HCT116 (cell line): ENCODE results near the gene CYBA. TPM values are rescaled to one million over a fixed set of nuclear protein-coding genes. Genes with fewer than 3 reads are reported as not detected.
A peak's percentile ranks its signal among the peaks of the same experiment; 100 is the strongest.

ENCODE experiments used
- ATAC-seq: fragments of 200-7000 bp; cut with Tn5 transposase; 2 replicates; pipeline ENCODE4 v1.9.1; 2020; ENCODE audit warnings: mild to moderate bottlenecking, moderate library complexity
- BruUV-seq: library from RNA; stranded (reverse); fragments of 400-500 nt; replicated peaks from 2 replicates; lab custom pipeline; 2021; lab: Mats Ljungman, UMichigan
- CTCF ChIA-PET: fragments of 300-600 bp; sonication (Branson Sonifier 250); formaldehyde crosslinking; loops from one replicate; lab custom pipeline; 2021; ENCODE audit warnings: antibody characterized with exemption; lab: Charles Lee
- POLR2A ChIA-PET: fragments of 300-600, 350-600 bp; sonication (Branson Sonifier 250); formaldehyde crosslinking; loops from one replicate; lab custom pipeline; 2021; ENCODE audit warnings: antibody characterized with exemption; lab: Charles Lee
- RAD21 ChIA-PET, 2 experiments: fragments of 300-600 bp; sonication (Branson Sonifier 250); formaldehyde crosslinking; loops; one replicate each; lab custom pipeline; 2023; ENCODE audit warnings: low total read pairs in 2 of 2; ENCODE audit not compliant: uncharacterized antibody in 2 of 2, unreplicated experiment in 2 of 2, low non-redundant PET in 1 of 2; lab: Charles Lee
- DNase-seq: peaks from one replicate; pipeline ENCODE4 v3.0.0-alpha.2; 2010; ENCODE audit warnings: low read depth, low spot score
- H2AFZ ChIP-seq: fragments of 200-600 bp; shearing (Covaris generic), sonication (generic); 2 replicates; pipeline ENCODE4 v1.6.1; 2017; ENCODE audit warnings: low read depth, mixed run types, mixed read lengths, antibody characterized with exemption, low read length; ENCODE audit not compliant: poor library complexity, severe bottlenecking
- H3K27ac ChIP-seq: 2 replicates; pipeline ENCODE4 v1.5.1; 2012; ENCODE audit warnings: low read depth, low read length
- H3K27me3 ChIP-seq: fragments of 200-600 bp; sonication (generic); 2 replicates; pipeline ENCODE4 v1.6.1; 2016; ENCODE audit warnings: mixed run types, low read length, mixed read lengths; ENCODE audit not compliant: insufficient read depth
- H3K36me3 ChIP-seq, 2 experiments: fragments of 200-500 bp in 1 of 2; fragments of 200-600 bp in 1 of 2; sonication (Bioruptor generic) in 1 of 2; sonication (generic) in 1 of 2; 2 replicates each; pipeline versions ENCODE4 v1.5.1 to v1.6.1; 2014 to 2016; ENCODE audit warnings: low read length in 2 of 2, inconsistent platforms in 1 of 2, mixed read lengths in 1 of 2, mixed run types in 1 of 2; ENCODE audit not compliant: insufficient read depth in 2 of 2, control insufficient read depth in 1 of 2
- H3K4me1 ChIP-seq, 2 experiments: fragments of 200-600 bp in 1 of 2; sonication (generic) in 1 of 2; 2 replicates each; pipeline versions ENCODE4 v1.5.1 to v1.6.1; 2012 to 2017; ENCODE audit warnings: low read length in 2 of 2, inconsistent platforms in 1 of 2, mild to moderate bottlenecking in 1 of 2, mixed read lengths in 1 of 2, mixed run types in 1 of 2, moderate library complexity in 1 of 2; ENCODE audit not compliant: insufficient read depth in 2 of 2, control insufficient read depth in 1 of 2
- H3K4me2 ChIP-seq: fragments of 200-600 bp; sonication (generic); 2 replicates; pipeline ENCODE4 v1.6.1; 2017; ENCODE audit warnings: mixed run types, low read length, mixed read lengths
- H3K4me3 ChIP-seq, 2 experiments: fragments of 200-600 bp in 1 of 2; sonication (generic) in 1 of 2; replicated peaks in 1 of 2; 2 replicates each; pipeline ENCODE4 v1.5.1; 2011 to 2016; ENCODE audit warnings: low read length in 2 of 2, control low read depth in 1 of 2, low read depth in 1 of 2, mild to moderate bottlenecking in 1 of 2, mixed read lengths in 1 of 2, mixed run types in 1 of 2
- H3K79me2 ChIP-seq: fragments of 200-600 bp; sonication (generic); 2 replicates; pipeline ENCODE4 v1.6.1; 2017; ENCODE audit warnings: mild to moderate bottlenecking, mixed run types, low read length, moderate library complexity, mixed read lengths; ENCODE audit not compliant: insufficient read depth
- H3K9ac ChIP-seq: fragments of 200-600 bp; sonication (generic); 2 replicates; pipeline ENCODE4 v1.6.1; 2016; ENCODE audit warnings: low read length, mixed read lengths
- H3K9me2 ChIP-seq: fragments of 200-600 bp; sonication (generic), shearing (Covaris generic); 2 replicates; pipeline ENCODE4 v1.6.1; 2017; ENCODE audit warnings: mixed run types, mild to moderate bottlenecking, moderate library complexity; ENCODE audit not compliant: insufficient read depth
- H3K9me3 ChIP-seq, 2 experiments: fragments of 200-500 bp in 1 of 2; fragments of 200-600 bp in 1 of 2; sonication (Bioruptor generic) in 1 of 2; sonication (generic) in 1 of 2; 2 replicates each; pipeline ENCODE4 v1.6.1; 2014 to 2017; ENCODE audit warnings: low read length in 2 of 2, mixed read lengths in 2 of 2, inconsistent platforms in 1 of 2, low read depth in 1 of 2, mild to moderate bottlenecking in 1 of 2, mixed run types in 1 of 2, moderate library complexity in 1 of 2; ENCODE audit not compliant: control insufficient read depth in 1 of 2, insufficient read depth in 1 of 2
- H4K20me1 ChIP-seq: fragments of 200-600 bp; sonication (generic), shearing (Covaris generic); 2 replicates; pipeline ENCODE4 v1.6.1; 2017; ENCODE audit warnings: mixed run types, mild to moderate bottlenecking, moderate library complexity; ENCODE audit not compliant: insufficient read depth
- CTCF ChIP-seq, 3 experiments: fragments of 200-600 bp in 1 of 3; sonication (generic) in 1 of 3; IDR thresholded peaks in 2 of 3; conservative IDR thresholded peaks in 1 of 3; 2 replicates each; pipeline ENCODE4 v1.5.1; 2012 to 2017; ENCODE audit warnings: low read depth in 2 of 3, low read length in 2 of 3, antibody characterized with exemption in 1 of 3, borderline replicate concordance in 1 of 3, control low read depth in 1 of 3, mild to moderate bottlenecking in 1 of 3, mixed read lengths in 1 of 3, mixed run types in 1 of 3, moderate library complexity in 1 of 3; ENCODE audit not compliant: insufficient read depth in 1 of 3
- ELF1 ChIP-seq: IDR thresholded peaks from 2 replicates; pipeline ENCODE4 v1.6.1; 2012; ENCODE audit warnings: low read depth, borderline replicate concordance
- POLR2AphosphoS5 ChIP-seq: IDR thresholded peaks from 2 replicates; pipeline ENCODE4 v1.6.1; 2011; ENCODE audit warnings: mild to moderate bottlenecking, low read depth, low read length, moderate library complexity
- RAD21 ChIP-seq: IDR thresholded peaks from 2 replicates; pipeline ENCODE4 v1.6.1; 2012; ENCODE audit warnings: low read depth, mild to moderate bottlenecking
- ZBTB33 ChIP-seq: IDR thresholded peaks from 2 replicates; pipeline ENCODE4 v1.6.1; 2011; ENCODE audit warnings: mild to moderate bottlenecking, low read length, moderate library complexity; ENCODE audit not compliant: insufficient replicate concordance; ENCODE audit errors: extremely low read depth
- intact Hi-C: fragments of 100-400 bp; cut with micrococcal nuclease; formaldehyde crosslinking; loops from 2 replicates; pipeline ENCODE4 v1.10.0; 2022
- total RNA-seq: library from RNA; stranded (reverse); gene quantifications from one replicate; pipeline ENCODE4 v1.2.1, GENCODE V29; 2021; ENCODE audit not compliant: unreplicated experiment

The CYBA gene
- total RNA-seq, 1 experiment from 2014 or later: 321 TPM

GRCh38 chr16:88672776-88673175 is 21.9 kb upstream of the CYBA start:
- peaks cover 0 to 3% of the 10 kb centered on the region in 2 experiments; a peak in 1 of 4 replicates for H3K4me1 ChIP-seq
- TF ChIP-seq CTCF (IDR thresholded peaks at IDR 0.05 in 2 of 3, conservative IDR thresholded peaks at IDR 0.05 in 1 of 3; ENCODE audit: borderline replicate concordance in 1 of 3, insufficient read depth in 1 of 3, low read depth in 2 of 3, low read length in 2 of 3) (peak in 2 of 3 experiments; percentile 84 to 90; a peak in 4 of 6 replicates), RAD21 (no peak; the same call in 1 of the 2 replicates), ELF1 (no peak), ZBTB33 (no peak), POLR2AphosphoS5 (no peak)
- H4K20me1 ChIP-seq: no peaks in the 10 kb centered on the region
- ChIA-PET POLR2A (no interaction called here), RAD21 (no interaction called here), CTCF (interaction anchor here (1.2 to 2.8 kb wide), 5 partner anchors 9 to 30 kb away, joined by 3 to 10 read pairs (median 6); partner anchors contain the start of gene MVD)
- ATAC-seq: peak; percentile 93
- H3K9ac ChIP-seq: no peak overlapping the region
- intact Hi-C loops: no loop called here
- H3K4me2 ChIP-seq: no peak overlapping the region; the same call in 1 of the 2 replicates
- no peaks in the 10 kb centered on the region for H3K9me3 ChIP-seq
- no peaks in the 10 kb centered on the region for H3K36me3 ChIP-seq
- no TSS peak for BruUV-seq
- no peak overlapping the region for H3K27ac ChIP-seq
- no peak overlapping the region for H3K4me3 ChIP-seq
- DNase-seq: peak; percentile 39
- H2AFZ ChIP-seq: no peak overlapping the region
- H3K9me2 ChIP-seq: no peaks in the 10 kb centered on the region
- H3K79me2 ChIP-seq: no peaks in the 10 kb centered on the region
- no peaks in the 10 kb centered on the region for H3K27me3 ChIP-seq
